Fibroblast of mammary gland (primary cell): ENCODE results near the gene FRMD1.

Source experiments
- DNase-seq: peaks from one replicate; pipeline ENCODE4 v3.0.0-alpha.2; 2010; ENCODE audit warnings: low read depth
- H3K4me3 ChIP-seq: 2 replicates; pipeline ENCODE4 v1.5.1; 2011; ENCODE audit warnings: low read depth, mild to moderate bottlenecking, low read length, moderate library complexity; ENCODE audit not compliant: control insufficient read depth
- TF ChIP-seq, protein P1 (sequence below): conservative IDR thresholded peaks from 2 replicates; pipeline ENCODE4 v1.5.1; 2011; ENCODE audit warnings: low read depth, low read length, inconsistent platforms; ENCODE audit not compliant: control insufficient read depth, insufficient read depth

Gene FRMD1

DNA sequence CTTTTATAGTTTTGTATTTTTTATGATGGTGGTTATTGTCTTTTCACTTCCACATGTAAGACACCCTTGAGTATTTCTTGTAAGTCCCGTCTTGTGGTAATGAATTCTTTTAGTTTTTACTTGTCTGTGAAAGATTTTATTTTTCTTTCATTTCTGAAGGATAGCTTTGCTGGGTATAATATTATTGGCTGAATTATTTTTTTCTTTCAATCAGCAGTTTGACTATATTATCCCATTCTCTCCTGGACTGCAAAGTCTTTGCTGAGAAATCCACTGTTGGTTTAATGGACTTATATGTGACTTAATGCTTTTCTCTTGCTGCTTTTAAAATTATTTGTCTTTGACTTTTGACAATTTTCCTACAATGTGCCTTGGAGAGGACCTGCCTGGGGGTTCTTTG is 67.7 kb downstream of the FRMD1 start:
- no peak overlapping the region for H3K4me3 ChIP-seq
- no peak for DNase-seq
- TF ChIP-seq, protein P1, sequence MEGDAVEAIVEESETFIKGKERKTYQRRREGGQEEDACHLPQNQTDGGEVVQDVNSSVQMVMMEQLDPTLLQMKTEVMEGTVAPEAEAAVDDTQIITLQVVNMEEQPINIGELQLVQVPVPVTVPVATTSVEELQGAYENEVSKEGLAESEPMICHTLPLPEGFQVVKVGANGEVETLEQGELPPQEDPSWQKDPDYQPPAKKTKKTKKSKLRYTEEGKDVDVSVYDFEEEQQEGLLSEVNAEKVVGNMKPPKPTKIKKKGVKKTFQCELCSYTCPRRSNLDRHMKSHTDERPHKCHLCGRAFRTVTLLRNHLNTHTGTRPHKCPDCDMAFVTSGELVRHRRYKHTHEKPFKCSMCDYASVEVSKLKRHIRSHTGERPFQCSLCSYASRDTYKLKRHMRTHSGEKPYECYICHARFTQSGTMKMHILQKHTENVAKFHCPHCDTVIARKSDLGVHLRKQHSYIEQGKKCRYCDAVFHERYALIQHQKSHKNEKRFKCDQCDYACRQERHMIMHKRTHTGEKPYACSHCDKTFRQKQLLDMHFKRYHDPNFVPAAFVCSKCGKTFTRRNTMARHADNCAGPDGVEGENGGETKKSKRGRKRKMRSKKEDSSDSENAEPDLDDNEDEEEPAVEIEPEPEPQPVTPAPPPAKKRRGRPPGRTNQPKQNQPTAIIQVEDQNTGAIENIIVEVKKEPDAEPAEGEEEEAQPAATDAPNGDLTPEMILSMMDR: no peak

DNA sequence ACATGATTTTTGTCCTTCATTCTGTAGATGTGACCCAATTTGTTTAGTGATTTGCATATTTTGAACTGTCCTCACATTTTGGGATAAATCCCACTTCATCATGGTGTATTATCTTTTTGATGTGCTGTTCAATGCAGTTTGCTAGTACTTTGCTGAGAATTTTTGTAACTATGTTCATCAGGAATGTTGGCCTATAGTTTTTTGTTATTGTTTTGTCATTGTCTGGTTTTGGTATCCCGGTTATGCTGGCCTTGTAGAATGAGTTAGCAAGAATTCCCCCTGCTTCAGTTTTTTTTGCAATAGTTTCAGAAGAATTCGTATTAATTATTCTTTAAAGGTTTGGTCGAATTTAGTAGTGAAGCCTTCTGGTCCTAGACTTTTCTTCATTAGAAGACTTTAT is 69.7 kb downstream of the FRMD1 start:
- no peak for DNase-seq
- TF ChIP-seq, protein P1: no peak
- H3K4me3 ChIP-seq: no peak overlapping the region

DNA sequence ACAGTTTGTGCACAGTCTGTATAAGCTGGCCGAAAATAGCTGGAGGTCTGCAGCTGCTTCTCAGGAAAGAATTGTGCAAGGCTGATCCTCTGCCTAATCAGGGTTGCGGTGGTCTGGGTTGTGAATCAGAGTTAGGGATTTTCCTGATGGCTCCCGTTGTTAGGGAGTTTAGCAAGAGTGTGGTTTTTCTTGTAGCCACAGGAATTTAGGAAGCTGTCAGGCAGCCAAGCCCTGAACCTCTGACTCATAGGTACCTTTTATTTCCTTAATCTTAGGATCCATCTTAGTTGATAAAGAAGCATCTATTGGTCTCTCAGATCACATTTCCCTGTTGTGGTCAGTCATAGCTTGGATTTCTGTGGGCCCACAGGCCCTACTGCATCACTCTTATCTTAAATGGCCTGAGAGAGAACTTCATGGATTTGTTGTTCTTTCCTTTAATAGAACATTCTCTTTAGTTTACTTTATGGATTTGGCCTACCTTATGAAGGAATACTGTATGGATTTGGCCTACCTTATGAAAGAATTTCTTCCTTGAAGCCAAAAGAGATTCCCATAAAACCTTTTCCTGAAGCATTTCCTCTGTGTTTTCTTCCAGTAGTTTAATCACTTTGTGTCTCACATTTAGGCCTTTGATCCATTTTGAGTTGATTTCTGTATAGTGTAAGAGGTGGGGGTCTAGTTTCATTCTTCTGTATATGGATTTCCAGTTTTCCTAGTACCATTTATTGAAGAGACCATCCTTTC is 71.2 kb downstream of the FRMD1 start:
- peak; percentile 99 for DNase-seq
- TF ChIP-seq, protein P1: no peak
- H3K4me3 ChIP-seq: no peak overlapping the region

DNA sequence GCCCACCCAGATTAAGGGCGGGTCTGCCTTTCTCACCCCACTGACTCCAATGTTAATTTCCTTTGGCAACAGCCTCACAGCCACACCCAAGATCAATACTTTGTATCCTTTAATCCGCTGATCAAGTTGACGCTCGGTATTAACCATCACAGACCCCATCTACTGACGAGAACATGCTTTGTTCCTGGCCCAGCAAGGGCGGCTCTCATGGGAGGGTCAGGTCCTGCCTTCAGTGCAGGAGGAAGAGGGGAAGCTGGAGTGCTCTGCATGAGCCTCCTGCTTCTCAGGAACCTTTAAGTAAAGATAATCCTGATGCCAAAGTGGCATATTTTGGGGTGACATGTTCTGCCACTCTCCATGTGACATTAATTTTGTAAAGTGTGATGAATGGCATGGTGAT is 73.2 kb downstream of the FRMD1 start:
- no peak overlapping the region for H3K4me3 ChIP-seq
- no peak for DNase-seq
- TF ChIP-seq, protein P1: no peak

DNA sequence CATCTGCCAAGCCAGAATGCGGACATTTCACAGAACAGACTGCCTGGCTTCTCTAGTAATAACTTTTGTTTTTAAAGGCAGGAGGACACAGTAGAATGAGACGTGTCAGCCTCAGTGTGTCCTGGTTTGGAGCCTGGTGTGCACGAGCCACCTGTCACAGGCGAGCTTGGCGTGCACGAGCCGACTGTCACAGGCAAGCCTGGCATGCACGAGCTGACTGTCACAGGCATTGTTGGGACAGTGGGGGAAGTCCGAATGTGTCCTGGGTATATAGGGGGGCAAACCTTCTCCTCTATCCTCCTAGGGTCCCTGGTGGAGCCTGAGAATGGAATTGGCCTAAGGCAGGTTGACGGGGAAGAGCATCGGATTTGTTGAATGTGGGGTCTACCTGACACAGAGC is 74.1 kb downstream of the FRMD1 start:
- TF ChIP-seq, protein P1: no peak
- DNase-seq: no peak
- no peak overlapping the region for H3K4me3 ChIP-seq

DNA sequence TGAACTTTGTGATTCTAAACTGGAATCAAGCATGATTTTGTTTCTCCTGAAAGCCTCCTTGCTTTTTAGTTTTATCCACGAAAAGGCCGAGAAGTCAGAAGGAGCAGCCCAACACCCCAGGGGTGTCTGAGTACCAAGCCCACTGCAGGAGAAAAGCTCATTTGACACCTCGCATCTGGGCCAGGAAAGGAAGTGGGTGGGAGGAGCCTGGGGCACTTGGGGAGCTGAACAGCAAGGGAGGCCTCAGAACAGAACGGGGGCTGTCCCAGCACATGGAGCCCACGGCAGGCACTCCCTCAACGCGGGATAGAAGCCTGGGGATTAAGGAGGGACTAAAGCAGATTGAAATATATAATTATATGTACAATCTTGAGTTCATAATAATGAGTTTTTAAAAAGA is 75.0 kb downstream of the FRMD1 start:
- DNase-seq: no peak
- TF ChIP-seq, protein P1: no peak
- no peak overlapping the region for H3K4me3 ChIP-seq
